Mesothelial cell of epicardium (in vitro differentiated cells): ENCODE measurements around the gene RASSF4. TPM values are rescaled to one million over a fixed set of nuclear protein-coding genes. Genes with fewer than 3 reads are reported as not detected.

Source experiments
- DNase-seq, 2 experiments: peaks; one replicate each; pipeline ENCODE4 v3.0.0; 2021; ENCODE audit warnings: low spot score in 2 of 2; ENCODE audit not compliant: unreplicated experiment in 2 of 2
- H3K27ac Mint-ChIP-seq: 2 replicates; pipeline ENCODE4 v1.8.0; 2021; ENCODE audit warnings: mixed read lengths
- H3K27me3 Mint-ChIP-seq: 2 replicates; pipeline ENCODE4 v1.8.0; 2021; ENCODE audit warnings: low read depth, mixed read lengths
- H3K36me3 Mint-ChIP-seq: 2 replicates; pipeline ENCODE4 v1.8.0; 2021; ENCODE audit warnings: mixed read lengths
- H3K4me1 Mint-ChIP-seq: 2 replicates; pipeline ENCODE4 v1.8.0; 2021; ENCODE audit warnings: mixed read lengths
- H3K4me3 Mint-ChIP-seq: 2 replicates; pipeline ENCODE4 v1.8.0; 2021; ENCODE audit warnings: mild to moderate bottlenecking, moderate library complexity, mixed read lengths
- H3K9me3 Mint-ChIP-seq: 2 replicates; pipeline ENCODE4 v1.8.0; 2021; ENCODE audit warnings: mixed read lengths
- total RNA-seq: library from RNA; stranded (reverse); gene quantifications from 3 replicates; pipeline ENCODE4 v1.2.1, GENCODE V29; 2021
- TF ChIP-seq, protein P1 (sequence below): fragments of 200-600 bp; sonication (generic); IDR thresholded peaks from one replicate; pipeline ENCODE4 v1.5.0; 2021; ENCODE audit warnings: antibody characterized with exemption; ENCODE audit not compliant: unreplicated experiment

Gene RASSF4
- total RNA-seq, 1 donor from 2014 or later: 16.3 TPM

DNA sequence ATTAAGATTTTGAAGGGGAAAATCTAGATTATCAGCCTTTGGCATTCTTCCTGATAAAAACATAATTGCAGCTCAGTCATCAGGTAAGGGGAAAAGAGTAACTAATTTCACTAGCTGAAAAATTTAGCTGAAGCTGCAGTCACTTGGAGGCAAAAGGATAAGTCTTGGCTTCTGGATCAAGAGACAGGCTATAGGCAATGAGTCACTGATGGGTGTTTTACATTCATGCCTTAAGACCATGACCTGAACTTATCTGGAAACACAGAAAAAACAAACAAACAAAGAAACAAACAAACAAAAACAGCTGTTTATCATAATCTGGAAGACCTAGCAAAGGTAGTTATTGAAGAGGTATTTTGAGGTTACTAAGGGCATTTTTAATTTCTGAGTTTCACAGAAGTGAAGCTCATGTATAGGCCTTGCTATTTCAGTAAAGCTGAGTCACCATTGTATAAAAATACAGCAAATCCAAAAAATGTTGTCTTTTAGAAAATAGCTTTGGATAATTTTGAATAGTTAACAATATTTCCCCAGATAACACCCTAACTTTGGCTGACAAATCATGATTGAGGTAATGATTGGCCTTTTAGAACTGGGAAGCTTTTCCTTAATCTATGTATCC lies 81.4 kb downstream of the RASSF4 start:
- no peaks in the 10 kb centered on the region for H3K36me3 Mint-ChIP-seq
- no peaks in the 10 kb centered on the region for H3K4me1 Mint-ChIP-seq
- TF ChIP-seq, protein P1, sequence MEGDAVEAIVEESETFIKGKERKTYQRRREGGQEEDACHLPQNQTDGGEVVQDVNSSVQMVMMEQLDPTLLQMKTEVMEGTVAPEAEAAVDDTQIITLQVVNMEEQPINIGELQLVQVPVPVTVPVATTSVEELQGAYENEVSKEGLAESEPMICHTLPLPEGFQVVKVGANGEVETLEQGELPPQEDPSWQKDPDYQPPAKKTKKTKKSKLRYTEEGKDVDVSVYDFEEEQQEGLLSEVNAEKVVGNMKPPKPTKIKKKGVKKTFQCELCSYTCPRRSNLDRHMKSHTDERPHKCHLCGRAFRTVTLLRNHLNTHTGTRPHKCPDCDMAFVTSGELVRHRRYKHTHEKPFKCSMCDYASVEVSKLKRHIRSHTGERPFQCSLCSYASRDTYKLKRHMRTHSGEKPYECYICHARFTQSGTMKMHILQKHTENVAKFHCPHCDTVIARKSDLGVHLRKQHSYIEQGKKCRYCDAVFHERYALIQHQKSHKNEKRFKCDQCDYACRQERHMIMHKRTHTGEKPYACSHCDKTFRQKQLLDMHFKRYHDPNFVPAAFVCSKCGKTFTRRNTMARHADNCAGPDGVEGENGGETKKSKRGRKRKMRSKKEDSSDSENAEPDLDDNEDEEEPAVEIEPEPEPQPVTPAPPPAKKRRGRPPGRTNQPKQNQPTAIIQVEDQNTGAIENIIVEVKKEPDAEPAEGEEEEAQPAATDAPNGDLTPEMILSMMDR: no peak
- H3K27ac Mint-ChIP-seq: no peak overlapping the region
- DNase-seq: no peak
- peaks cover 10% of the 10 kb centered on the region for H3K9me3 Mint-ChIP-seq
- no peak overlapping the region for H3K4me3 Mint-ChIP-seq
- peaks cover 3% of the 10 kb centered on the region for H3K27me3 Mint-ChIP-seq

DNA sequence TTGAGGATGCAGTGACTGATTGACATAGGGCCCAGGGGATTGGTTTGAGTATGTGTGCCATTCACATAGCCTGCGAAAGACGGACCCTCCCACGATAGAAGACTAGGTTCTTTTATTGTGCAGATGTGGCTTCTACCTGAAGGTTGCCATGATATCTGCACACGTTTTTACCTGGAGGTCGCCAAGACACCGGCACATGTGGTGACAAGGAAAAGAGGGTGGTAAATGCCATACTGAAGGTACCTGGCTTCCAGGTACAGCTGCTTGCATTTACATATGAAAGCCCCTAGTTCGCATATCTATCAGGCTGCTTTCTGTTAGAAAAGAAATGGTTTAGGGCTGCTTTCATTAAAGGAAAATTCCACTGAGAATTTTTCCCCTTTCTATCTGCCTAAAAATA lies 84.7 kb downstream of the RASSF4 start:
- Mint-ChIP-seq H3K4me1 (no peaks in the 10 kb centered on the region), H3K36me3 (no peaks in the 10 kb centered on the region), H3K9me3 (peaks cover 19% of the 10 kb centered on the region), H3K27ac (no peak overlapping the region), H3K27me3 (peaks cover 3% of the 10 kb centered on the region), H3K4me3 (no peak overlapping the region)
- TF ChIP-seq, protein P1: no peak
- no peak for DNase-seq

Other genes starting within 250 kb of the RASSF4 start
- gene TMEM72, start 48.5 kb upstream of the RASSF4 start, total RNA-seq: 0.67 to 0.71 TPM (median 0.68 TPM) in 3 replicates
- 8.0 to 11.1 TPM (median 10.1 TPM) in 3 replicates for gene DEPP1, start 19.0 kb downstream of the RASSF4 start, total RNA-seq
- 44.7 to 46.8 TPM (median 45.2 TPM) in 3 replicates for gene ZNF22, start 41.1 kb downstream of the RASSF4 start, total RNA-seq